ENCODE data around the gene RFK. TPM values are rescaled to one million over a fixed set of nuclear protein-coding genes. Genes with fewer than 3 reads are reported as not detected.

Gene RFK
- total and polyA plus RNA-seq, 11 donors = 11.2 to 29.5 (median 23.6) TPM

DNA sequence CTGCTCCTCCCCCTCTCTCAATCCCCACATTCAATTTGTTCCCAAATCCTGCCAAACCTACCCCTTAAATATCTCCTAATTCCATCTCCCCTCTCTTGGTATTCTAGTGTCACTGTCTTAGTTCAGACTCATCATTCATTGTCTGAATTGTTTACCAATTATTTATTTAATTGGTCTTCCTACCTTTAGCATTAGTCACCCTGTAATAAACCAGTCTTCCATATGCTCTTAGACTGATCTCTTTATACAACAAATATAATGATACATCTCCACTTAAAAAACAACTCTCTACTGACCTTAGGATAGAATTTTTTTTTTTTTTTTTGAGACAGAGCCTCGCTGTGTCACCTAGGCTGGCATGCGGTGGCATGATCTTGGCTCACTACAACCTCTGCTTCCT lies 51.4 kb downstream of the RFK start:
- Histone ChIP-seq H3K4me3 (no peak overlapping the region), H3K4me1 (no peaks in the 10 kb centered on the region), H3K9me3 (peaks cover 0 to 7% (median 0%) of the 10 kb centered on the region in 12 donors), H3K27ac (no peak overlapping the region), H3K36me3 (no peaks in the 10 kb centered on the region), H3K27me3 (peaks cover 0 to 3% (median 0%) of the 10 kb centered on the region in 9 donors)
- intact Hi-C loops (cut with DNase I) = no loop called here
- TF ChIP-seq POLR2A (IDR thresholded peaks at IDR 0.05) = no peak
- no peak for TF ChIP-seq CTCF (IDR thresholded peaks at IDR 0.05)
- 89 to 96% (median 95%) methylated on average over 2 of the region's 2 CpGs for WGBS, 4 donors
- DNase-seq = no peak
- ATAC-seq = no peak

GRCh38 chr9:76342201-76342600 lies 52.0 kb downstream of the RFK start:
- H3K27me3 ChIP-seq = peaks cover 0 to 3% (median 0%) of the 10 kb centered on the region in 9 donors
- 63 to 73% (median 71%) methylated on average over 1 of the region's 1 CpG for WGBS, 4 donors
- TF ChIP-seq CTCF (IDR thresholded peaks at IDR 0.05) (no peak), POLR2A (IDR thresholded peaks at IDR 0.05) (no peak)
- intact Hi-C loops (cut with DNase I) = no loop called here
- peaks cover 0 to 7% (median 0%) of the 10 kb centered on the region in 12 donors for H3K9me3 ChIP-seq
- no peak for DNase-seq
- H3K4me1 ChIP-seq = no peaks in the 10 kb centered on the region
- H3K36me3 ChIP-seq = no peaks in the 10 kb centered on the region
- no peak overlapping the region for H3K4me3 ChIP-seq
- H3K27ac ChIP-seq = no peak overlapping the region
- ATAC-seq = no peak

DNA sequence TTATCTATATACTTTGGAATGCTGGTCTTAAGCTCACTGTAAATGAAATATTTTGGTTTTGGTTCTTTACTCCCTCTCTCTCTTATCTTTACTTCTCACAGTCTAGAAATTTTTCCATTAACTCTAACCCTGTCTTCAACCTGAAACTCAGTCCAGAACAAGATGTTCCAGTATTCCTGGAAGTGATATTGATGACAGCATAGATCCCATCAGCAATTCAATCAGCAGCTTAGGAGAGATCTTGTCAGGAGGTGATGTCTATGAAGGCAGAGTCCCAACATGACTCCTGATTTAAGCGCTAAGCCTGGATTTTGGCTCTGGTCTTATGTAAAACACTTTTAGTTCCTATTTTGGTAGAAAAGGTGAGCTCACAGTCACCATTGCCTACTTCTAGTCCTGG lies 52.6 kb downstream of the RFK start:
- peaks cover 0 to 5% (median 0%) of the 10 kb centered on the region in 9 donors for H3K27me3 ChIP-seq
- intact Hi-C loops (cut with DNase I) = no loop called here
- 91 to 100% (median 97%) methylated on average over 1 of the region's 1 CpG for WGBS, 4 donors
- H3K4me3 ChIP-seq = no peak overlapping the region
- H3K9me3 ChIP-seq = peaks cover 0 to 7% (median 0%) of the 10 kb centered on the region in 12 donors
- TF ChIP-seq POLR2A (IDR thresholded peaks at IDR 0.05) (no peak), CTCF (IDR thresholded peaks at IDR 0.05) (no peak)
- H3K27ac ChIP-seq = no peak overlapping the region
- no peaks in the 10 kb centered on the region for H3K4me1 ChIP-seq
- DNase-seq (no peak), ATAC-seq (no peak)
- H3K36me3 ChIP-seq = no peaks in the 10 kb centered on the region

DNA sequence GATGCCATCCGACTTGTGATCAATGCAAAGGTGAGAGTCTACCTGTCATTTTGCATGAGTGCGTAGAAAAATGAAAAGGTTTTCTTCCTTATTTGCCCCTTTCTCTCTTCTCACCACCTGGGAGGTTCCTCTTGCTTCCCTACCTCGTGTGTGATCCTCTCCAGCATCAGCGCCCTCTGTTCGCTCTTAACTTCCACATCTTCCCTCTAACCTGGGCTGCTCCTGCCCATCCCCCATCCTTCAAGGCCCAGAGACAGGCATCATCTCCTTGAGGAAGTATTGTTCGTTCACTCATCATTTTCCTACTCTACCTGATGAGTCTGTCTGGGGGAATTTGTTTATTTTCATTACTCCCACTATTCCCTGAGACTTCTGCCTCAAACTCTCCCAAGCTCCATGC lies 55.8 kb downstream of the RFK start:
- no peaks in the 10 kb centered on the region for H3K9me3 ChIP-seq
- intact Hi-C loops (cut with DNase I) = no loop called here
- 68 to 73% (median 70%) methylated on average over 6 of the region's 6 CpGs for WGBS, 4 donors
- no peaks in the 10 kb centered on the region for H3K36me3 ChIP-seq
- DNase-seq (no peak), ATAC-seq (no peak)
- H3K27ac ChIP-seq = no peak overlapping the region
- no peak for TF ChIP-seq CTCF (IDR thresholded peaks at IDR 0.05)
- no peak for TF ChIP-seq POLR2A (IDR thresholded peaks at IDR 0.05)
- peaks cover 0 to 9% (median 0%) of the 10 kb centered on the region in 9 donors for H3K27me3 ChIP-seq
- H3K4me3 ChIP-seq = no peak overlapping the region
- no peaks in the 10 kb centered on the region for H3K4me1 ChIP-seq

Measured in heart left ventricle (tissue), 16 donors.